GM23338 (cell line): ENCODE results near the gene NF1. TPM values are rescaled to one million over a fixed set of nuclear protein-coding genes. Genes with fewer than 3 reads are reported as not detected.
A peak's percentile ranks its signal among the peaks of the same experiment; 100 is the strongest.

Experiments
- ATAC-seq: fragments of 200-7000 bp; cut with Tn5 transposase; 3 replicates; pipeline ENCODE4 v1.9.1; 2020
- DNase-seq: peaks from one replicate; pipeline ENCODE4 v3.0.0-alpha.2; 2015; ENCODE audit warnings: low spot score
- H2AFZ ChIP-seq: fragments of 200-600 bp; sonication (generic); 2 replicates; pipeline ENCODE4 v1.8.0; 2016; ENCODE audit warnings: antibody characterized with exemption, mild to moderate bottlenecking, moderate library complexity
- H3F3A ChIP-seq: fragments of 200-600 bp; sonication (generic); replicated peaks from 2 replicates; pipeline ENCODE4 v1.8.0; 2017; ENCODE audit warnings: antibody characterized with exemption, mixed run types, low read depth
- H3K27ac ChIP-seq: fragments of 200-600 bp; sonication (generic); 2 replicates; pipeline ENCODE4 v1.6.1; 2016; ENCODE audit warnings: low read depth
- H3K27me3 ChIP-seq: fragments of 200-600 bp; sonication (generic); 2 replicates; pipeline ENCODE4 v1.8.0; 2016; ENCODE audit warnings: mild to moderate bottlenecking, mixed run types, moderate library complexity; ENCODE audit not compliant: insufficient read depth
- H3K36me3 ChIP-seq: fragments of 200-600 bp; sonication (generic); 2 replicates; pipeline ENCODE4 v1.8.0; 2016; ENCODE audit warnings: mild to moderate bottlenecking; ENCODE audit not compliant: insufficient read depth
- H3K4me1 ChIP-seq: fragments of 200-600 bp; sonication (generic); 2 replicates; pipeline ENCODE4 v1.8.0; 2016; ENCODE audit warnings: mild to moderate bottlenecking, moderate library complexity; ENCODE audit not compliant: insufficient read depth
- H3K4me2 ChIP-seq: fragments of 200-600 bp; sonication (generic); 2 replicates; pipeline ENCODE4 v1.7.1; 2017; ENCODE audit warnings: mixed run types
- H3K4me3 ChIP-seq: fragments of 200-600 bp; sonication (generic); 2 replicates; pipeline ENCODE4 v1.6.1; 2016; ENCODE audit warnings: mixed run types
- H3K79me2 ChIP-seq: fragments of 200-600 bp; sonication (generic); replicated peaks from 2 replicates; pipeline ENCODE4 v1.8.0; 2017; ENCODE audit warnings: mild to moderate bottlenecking; ENCODE audit not compliant: insufficient read depth
- H3K9me2 ChIP-seq: fragments of 200-600 bp; sonication (generic); 2 replicates; pipeline ENCODE4 v1.8.0; 2017; ENCODE audit not compliant: insufficient read depth
- H4K20me1 ChIP-seq: fragments of 200-600 bp; sonication (generic); replicated peaks from 2 replicates; pipeline ENCODE4 v1.8.0; 2017; ENCODE audit warnings: mild to moderate bottlenecking; ENCODE audit not compliant: insufficient read depth
- H3K27ac Mint-ChIP-seq: 2 replicates; pipeline ENCODE4 v1.8.0; 2020; ENCODE audit warnings: inconsistent platforms, mild to moderate bottlenecking, moderate library complexity, mixed read lengths
- H3K27me3 Mint-ChIP-seq: 3 replicates; pipeline ENCODE4 v1.8.0; 2022; ENCODE audit warnings: low read depth, mild to moderate bottlenecking, moderate library complexity, mixed read lengths, inconsistent platforms; ENCODE audit not compliant: insufficient read depth, poor library complexity
- H3K36me3 Mint-ChIP-seq: 3 replicates; pipeline ENCODE4 v1.8.0; 2021; ENCODE audit warnings: low read depth, mild to moderate bottlenecking, inconsistent platforms, moderate library complexity, mixed read lengths
- H3K4me1 Mint-ChIP-seq: 3 replicates; pipeline ENCODE4 v1.8.0; 2020; ENCODE audit warnings: mild to moderate bottlenecking, inconsistent platforms, mixed read lengths
- H3K4me3 Mint-ChIP-seq: 3 replicates; pipeline ENCODE4 v1.8.0; 2021; ENCODE audit warnings: moderate library complexity, mild to moderate bottlenecking, inconsistent platforms, mixed read lengths
- H3K9me3 Mint-ChIP-seq: 3 replicates; pipeline ENCODE4 v1.8.0; 2020; ENCODE audit warnings: moderate library complexity, mild to moderate bottlenecking, inconsistent platforms, mixed read lengths
- CTCF ChIP-seq, 2 experiments: fragments of 200-600 bp in 1 of 2; sonication (generic) in 1 of 2; conservative IDR thresholded peaks; 2 replicates each; pipeline versions ENCODE4 v1.5.1 to v1.6.1; 2016 to 2017; ENCODE audit warnings: antibody characterized with exemption in 2 of 2, low read depth in 2 of 2, mild to moderate bottlenecking in 2 of 2, moderate library complexity in 1 of 2
- EZH2 ChIP-seq: fragments of 200-600 bp; sonication (generic); IDR thresholded peaks from one replicate; pipeline ENCODE4 v1.8.0; 2017; ENCODE audit warnings: antibody characterized with exemption, mild to moderate bottlenecking, low read depth; ENCODE audit not compliant: unreplicated experiment
- EZH2phosphoT487 ChIP-seq: fragments of 200-600 bp; sonication (generic); IDR thresholded peaks from one replicate; pipeline ENCODE4 v1.8.1; 2018; ENCODE audit warnings: antibody characterized with exemption; ENCODE audit not compliant: unreplicated experiment
- NANOG ChIP-seq: IDR thresholded peaks from 2 replicates; pipeline ENCODE4 v1.6.1; 2016; ENCODE audit warnings: antibody characterized with exemption, borderline replicate concordance
- POLR2AphosphoS5 ChIP-seq: IDR thresholded peaks from 2 replicates; pipeline ENCODE4 v1.6.1; 2016; ENCODE audit warnings: antibody characterized with exemption, low read depth
- STAT1 ChIP-seq: IDR thresholded peaks from one replicate; pipeline ENCODE4 v1.6.1; 2016; ENCODE audit warnings: antibody characterized with exemption; ENCODE audit not compliant: unreplicated experiment
- ZNF114 ChIP-seq: fragments of 250-450 bp; sonication (Bioruptor Pico); IDR thresholded peaks from 2 replicates; pipeline ENCODE4 v1.5.0; 2020; ENCODE audit warnings: mild to moderate bottlenecking, moderate library complexity
- ZNF331 ChIP-seq: fragments of 250-450 bp; sonication (Bioruptor Pico); IDR thresholded peaks from 2 replicates; pipeline ENCODE4 v1.5.0; 2020; ENCODE audit warnings: low read depth, mild to moderate bottlenecking, moderate library complexity
- ZNF462 ChIP-seq: fragments of 250-450 bp; sonication (Bioruptor Pico); IDR thresholded peaks from 2 replicates; pipeline ENCODE4 v1.5.0; 2020; ENCODE audit warnings: mild to moderate bottlenecking, moderate library complexity
- polyA plus RNA-seq: library from polyadenylated mRNA; unstranded; fragments of >200 nt; fragmentation: Nextera tagmentation; extraction: Ambion mirVana; gene quantifications from 2 replicates; pipeline ENCODE4 v1.2.1, GENCODE V29; 2016
- total RNA-seq: library from RNA; depleted of rRNA; stranded (reverse); fragments of >200 nt; shearing (Covaris generic); gene quantifications from 2 replicates; pipeline ENCODE4 v1.2.3, GENCODE V29; 2014

The NF1 gene
- total and polyA plus RNA-seq, 2 experiments from 2014 or later: 16.3 to 49.7 TPM

DNA sequence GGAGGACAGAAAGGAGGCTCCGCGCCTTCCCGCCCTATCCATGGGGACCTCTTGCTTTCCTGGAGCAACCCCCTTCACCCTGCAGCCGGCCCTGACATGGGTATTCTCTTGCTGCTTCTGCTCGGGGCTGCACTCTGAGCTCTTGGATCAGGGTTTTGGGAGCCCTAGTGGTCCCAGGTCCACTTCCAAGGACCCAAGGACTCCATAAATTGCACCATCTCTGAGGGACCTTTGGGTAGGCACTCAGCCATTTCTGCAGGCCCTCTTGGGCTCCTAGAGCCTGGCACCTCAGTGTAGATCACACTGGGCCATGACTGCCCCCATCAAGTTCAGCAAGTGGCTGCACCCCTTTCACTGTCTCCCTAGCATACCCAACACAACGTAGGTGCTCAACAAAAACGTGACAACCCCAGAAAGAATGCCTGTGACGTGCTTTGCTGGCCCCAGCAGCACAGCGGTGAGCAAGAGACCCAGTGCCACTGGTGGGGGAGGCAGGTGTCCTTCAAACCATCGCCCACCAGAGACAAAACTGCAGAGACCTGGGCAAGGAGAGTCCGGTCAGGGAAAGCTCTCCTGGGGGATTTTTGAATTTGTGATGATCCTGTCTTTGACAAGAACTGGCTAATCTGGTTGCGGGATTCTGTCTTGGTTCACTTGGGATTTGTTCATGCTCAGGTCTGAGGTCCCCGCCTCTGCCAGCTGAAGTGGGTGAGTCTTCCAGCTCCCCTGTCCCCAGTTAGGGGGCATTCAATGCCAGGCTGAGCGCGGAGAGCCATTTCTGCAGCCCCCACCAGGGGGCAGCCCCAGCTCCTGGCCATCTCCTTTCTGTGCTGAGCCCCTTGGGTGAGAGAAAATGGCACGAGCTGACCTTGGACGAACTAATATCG lies 294.2 kb downstream of the NF1 start:
- Histone ChIP-seq H3F3A (peaks cover 9% of the 10 kb centered on the region; the same call in 1 of the 2 replicates), H3K4me2 (peak overlapping the region; percentile 74), H3K36me3 (no peaks in the 10 kb centered on the region), H3K9me2 (no peaks in the 10 kb centered on the region), H3K79me2 (no peaks in the 10 kb centered on the region), H4K20me1 (no peaks in the 10 kb centered on the region; the same call in 1 of the 2 replicates), H3K4me3 (peak overlapping the region; percentile 42; the same call in 1 of the 2 replicates), H3K27me3 (peaks cover 32% of the 10 kb centered on the region), H3K27ac (no peak overlapping the region), H3K4me1 (peaks cover 7% of the 10 kb centered on the region; the same call in 1 of the 2 replicates), H2AFZ (peak overlapping the region; percentile 83)
- Mint-ChIP-seq H3K9me3 (no peaks in the 10 kb centered on the region), H3K4me3 (peak overlapping the region; percentile 79; the same call in 1 of the 3 replicates), H3K4me1 (peaks cover 13% of the 10 kb centered on the region), H3K36me3 (no peaks in the 10 kb centered on the region; the same call in 2 of the 3 replicates), H3K27ac (no peak overlapping the region), H3K27me3 (peaks cover 32% of the 10 kb centered on the region)
- DNase-seq (peak; percentile 76), ATAC-seq (peak; percentile 57)
- TF ChIP-seq CTCF (conservative IDR thresholded peaks at IDR 0.05; ENCODE audit: low read depth in 2 of 2) (peak; percentile 81), NANOG (no peak)

DNA sequence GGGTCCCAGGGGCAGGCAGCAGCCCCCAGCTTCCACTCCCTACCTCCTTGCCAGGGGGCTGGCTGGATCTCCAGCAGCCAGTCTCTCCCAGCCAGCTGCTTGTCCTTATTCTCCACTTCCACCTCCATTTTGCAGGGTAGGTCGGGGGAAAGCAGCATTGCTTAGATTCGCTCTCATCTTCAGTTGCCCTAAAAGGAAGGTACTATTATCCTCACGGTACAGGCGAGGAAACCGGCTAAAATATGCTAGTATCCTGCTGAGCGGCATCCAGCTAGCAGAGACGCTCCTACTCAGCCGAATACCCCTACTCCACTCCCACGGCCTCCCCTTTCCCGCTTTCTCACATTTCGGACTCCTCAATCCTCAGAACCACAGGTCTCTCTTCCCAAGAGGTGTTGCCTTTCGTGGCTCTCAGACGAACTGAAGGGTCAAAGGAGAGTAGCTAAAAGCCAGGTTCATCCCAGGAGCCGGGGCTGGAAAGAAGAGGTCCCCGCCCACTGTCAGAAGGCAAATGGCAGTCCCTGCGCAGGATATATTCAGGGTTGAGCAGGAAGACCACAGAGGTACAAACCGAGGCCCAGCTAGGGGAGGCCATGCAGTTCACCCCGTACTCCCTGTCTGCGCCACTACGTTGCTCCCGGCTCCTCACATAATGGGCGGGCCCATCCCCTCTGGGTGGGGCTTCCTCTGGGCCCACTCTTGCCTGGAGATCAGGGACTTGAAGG lies 295.0 kb downstream of the NF1 start:
- H3K36me3 Mint-ChIP-seq: no peaks in the 10 kb centered on the region; the same call in 2 of the 3 replicates
- peaks cover 7% of the 10 kb centered on the region; the same call in 1 of the 2 replicates for H3K4me1 ChIP-seq
- no peaks in the 10 kb centered on the region for H3K9me2 ChIP-seq
- peaks cover 9% of the 10 kb centered on the region; the same call in 1 of the 2 replicates for H3F3A ChIP-seq
- H3K36me3 ChIP-seq: no peaks in the 10 kb centered on the region
- H3K79me2 ChIP-seq: no peaks in the 10 kb centered on the region
- no peak overlapping the region for H3K27ac Mint-ChIP-seq
- DNase-seq (peak; percentile 23), ATAC-seq (peak; percentile 7)
- H3K4me2 ChIP-seq: peak overlapping the region; percentile 74
- peaks cover 32% of the 10 kb centered on the region for H3K27me3 ChIP-seq
- peak overlapping the region; percentile 83 for H2AFZ ChIP-seq
- no peak overlapping the region for H3K27ac ChIP-seq
- H3K4me3 ChIP-seq: peak overlapping the region; percentile 42; the same call in 1 of the 2 replicates
- H3K27me3 Mint-ChIP-seq: peaks cover 35% of the 10 kb centered on the region
- no peaks in the 10 kb centered on the region; the same call in 1 of the 2 replicates for H4K20me1 ChIP-seq
- peak overlapping the region; percentile 79 for H3K4me3 Mint-ChIP-seq
- peaks cover 13% of the 10 kb centered on the region for H3K4me1 Mint-ChIP-seq
- no peaks in the 10 kb centered on the region for H3K9me3 Mint-ChIP-seq
- TF ChIP-seq EZH2phosphoT487 (no peak), ZNF462 (CRISPR knock-in tag) (no peak), ZNF114 (no peak), ZNF331 (CRISPR knock-in tag) (no peak), NANOG (no peak), STAT1 (no peak), POLR2AphosphoS5 (no peak), EZH2 (no peak)
